ENCODE results near the gene CYSLTR1. TPM values are rescaled to one million over a fixed set of nuclear protein-coding genes. Genes with fewer than 3 reads are reported as not detected.
"Not testable (repeated sequence)": the region's sequence is repeated elsewhere in the genome, so short reads cannot be mapped to it uniquely, and the experiment has no call there.

The CYSLTR1 gene
- 1.2 TPM for total RNA-seq

GRCh38 chrX:78327370-78328086 lies at the start of gene CYSLTR1:
Gene CYSLTR1, minus strand, starts transcription at chrX:78327611. Its CDS starts 53,865 bp downstream, at chrX:78273746.
- DNase-seq, result no peak

GRCh38 chrX:78377186-78377585 lies 49.8 kb upstream of the CYSLTR1 start:
- no peak for DNase-seq

- no peak for DNase-seq
These were observed 48.5 kb upstream of the CYSLTR1 start for GRCh38 chrX:78375894-78376293.

GRCh38 chrX:78366576-78366975 lies 39.2 kb upstream of the CYSLTR1 start:
- no peak for DNase-seq

- DNase-seq, result no peak
These were observed 30.1 kb upstream of the CYSLTR1 start for GRCh38 chrX:78357342-78358055.

GRCh38 chrX:78333521-78333920 lies 6.1 kb upstream of the CYSLTR1 start:
- DNase-seq, result no peak

- no peak for DNase-seq
These were observed 4.3 kb upstream of the CYSLTR1 start for GRCh38 chrX:78331708-78332107.

- DNase-seq, result no peak
These were observed 3.1 kb upstream of the CYSLTR1 start for GRCh38 chrX:78330540-78330939.

- no peak for DNase-seq
These were observed 2.7 kb upstream of the CYSLTR1 start for GRCh38 chrX:78330068-78330467.

- no peak for DNase-seq
These were observed 2.1 kb upstream of the CYSLTR1 start for GRCh38 chrX:78329486-78329885.

- no peak for DNase-seq
These were observed 1.0 kb downstream of the CYSLTR1 start for GRCh38 chrX:78326401-78326800.

- DNase-seq, result no peak
These were observed 4.5 kb downstream of the CYSLTR1 start for GRCh38 chrX:78322863-78323262.

GRCh38 chrX:78321809-78322208 lies 5.6 kb downstream of the CYSLTR1 start:
- DNase-seq, result no peak

- no peak for DNase-seq
These were observed 11.1 kb downstream of the CYSLTR1 start for GRCh38 chrX:78316265-78316664.

GRCh38 chrX:78315745-78316144 lies 11.7 kb downstream of the CYSLTR1 start:
- no peak for DNase-seq

- DNase-seq, result no peak
These were observed 12.8 kb downstream of the CYSLTR1 start for GRCh38 chrX:78314561-78314960.

- no peak for DNase-seq
These were observed 13.9 kb downstream of the CYSLTR1 start for GRCh38 chrX:78313526-78313925.

- no peak for DNase-seq
These were observed 19.7 kb downstream of the CYSLTR1 start for GRCh38 chrX:78307665-78308064.

GRCh38 chrX:78303086-78303485 lies 24.3 kb downstream of the CYSLTR1 start:
- DNase-seq, result no peak

GRCh38 chrX:78300933-78301332 lies 26.5 kb downstream of the CYSLTR1 start:
- not testable (repeated sequence) for DNase-seq

GRCh38 chrX:78283511-78283910 lies 43.9 kb downstream of the CYSLTR1 start:
- DNase-seq, result no peak

GRCh38 chrX:78237127-78237526 lies 90.3 kb downstream of the CYSLTR1 start:
- DNase-seq, result no peak

- DNase-seq, result not testable (repeated sequence)
These were observed 101.4 kb downstream of the CYSLTR1 start for GRCh38 chrX:78226047-78226446.
